Motor neuron (in vitro differentiated cells): ENCODE results near the gene SLC19A1. TPM values are rescaled to one million over a fixed set of nuclear protein-coding genes. Genes with fewer than 3 reads are reported as not detected.
A peak's percentile ranks its signal among the peaks of the same experiment; 100 is the strongest.

ENCODE experiments used
- ATAC-seq, 8 experiments: fragments of 200-7000 bp; cut with Tn5 transposase; replicated peaks in 6 of 8; 2 replicates each; pipeline ENCODE4 v1.8.0; 2021; ENCODE audit warnings: mild to moderate bottlenecking in 8 of 8, moderate library complexity in 8 of 8
- H3K27ac ChIP-seq, 2 donors: fragments of 250-450 bp; sonication (Bioruptor Pico); 2 replicates each; pipeline ENCODE4 v1.9.0; 2021; ENCODE audit warnings: antibody characterized with exemption in 2 of 2, mild to moderate bottlenecking in 2 of 2, moderate library complexity in 1 of 2
- H3K4me1 ChIP-seq, 2 donors: fragments of 250-450 bp; sonication (Bioruptor Pico); replicated peaks in 1 of 2; 2 replicates each; pipeline ENCODE4 v1.6.1; 2021; ENCODE audit warnings: antibody characterized with exemption in 2 of 2, mild to moderate bottlenecking in 2 of 2, moderate library complexity in 1 of 2
- H3K4me3 ChIP-seq, 5 donors: fragments of 250-450 bp; sonication (Bioruptor Pico); 2 replicates each; pipeline ENCODE4 v1.9.0; 2021; ENCODE audit warnings: antibody characterized with exemption in 5 of 5, mild to moderate bottlenecking in 5 of 5, moderate library complexity in 4 of 5
- WGBS, 10 experiments: fragments of 450-650 bp; shearing (Covaris generic); methylation state at CpG; one replicate each; pipeline ENCODE4 v1.0.0; 2022; 5-methylcytosine and 5-hydroxymethylcytosine counted together
- in situ Hi-C, 9 experiments: fragments of 400-800 bp; cut with MboI; loops; one replicate each; pipeline ENCODE4 v1.15.0; 2021; ENCODE audit warnings: low sequenced_read_pairs in 9 of 9, low pct_unique_long_range_greater_than_20kb in 2 of 9; ENCODE audit not compliant: unreplicated experiment in 9 of 9
- total RNA-seq, 8 experiments: library from RNA; unstranded; fragments of 300-600 nt; gene quantifications; 2 replicates each; pipeline versions ENCODE4 v1.2.3 to v1.2.4, GENCODE V29; 2022

Gene SLC19A1
- total RNA-seq, 8 experiments from 2014 or later = 4.0 to 40.5 (median 8.2) TPM

- in situ Hi-C loops = no loop called here
- WGBS, 10 experiments = 96 to 100% (median 100%) methylated on average over 1 to 3 of the region's 5 CpGs; no CpG with 5 or more reads in 7 of the 10 experiments
- ATAC-seq = no peak
- Histone ChIP-seq H3K4me1 (peaks cover under 1 to 2% of the 10 kb centered on the region in 2 donors), H3K27ac (no peak overlapping the region), H3K4me3 (no peak overlapping the region)
Observed at GRCh38 chr21:45464309-45464708, 77.9 kb downstream of the SLC19A1 start.

DNA sequence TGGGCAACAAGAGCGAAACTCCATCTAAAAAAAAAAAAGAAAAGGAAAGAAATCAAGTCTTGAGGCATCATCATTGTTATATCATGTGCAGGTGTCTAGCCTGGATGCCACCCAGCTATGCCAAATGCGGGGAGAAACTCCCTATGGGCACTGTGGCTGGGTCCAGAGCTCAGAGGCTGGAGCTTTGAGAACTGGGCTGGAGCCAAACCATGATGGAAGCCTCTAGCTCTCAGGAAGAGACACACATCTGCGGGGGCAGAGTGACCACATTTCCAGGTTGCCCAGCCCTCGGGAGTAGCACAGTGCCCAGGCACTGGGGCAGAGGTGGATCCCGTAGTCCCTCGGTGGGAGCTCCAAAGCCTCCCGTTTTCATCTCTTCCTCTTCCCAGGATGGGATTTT is 78.4 kb downstream of the SLC19A1 start:
- Histone ChIP-seq H3K4me3 (no peak overlapping the region), H3K4me1 (peaks cover 0 to 2% of the 10 kb centered on the region in 2 donors), H3K27ac (no peak overlapping the region)
- no peak for ATAC-seq
- WGBS, 10 experiments = 0 to 100% (median 82%) methylated on average over 1 to 3 of the region's 7 CpGs; no CpG with 5 or more reads in 3 of the 10 experiments
- in situ Hi-C loops = no loop called here

DNA sequence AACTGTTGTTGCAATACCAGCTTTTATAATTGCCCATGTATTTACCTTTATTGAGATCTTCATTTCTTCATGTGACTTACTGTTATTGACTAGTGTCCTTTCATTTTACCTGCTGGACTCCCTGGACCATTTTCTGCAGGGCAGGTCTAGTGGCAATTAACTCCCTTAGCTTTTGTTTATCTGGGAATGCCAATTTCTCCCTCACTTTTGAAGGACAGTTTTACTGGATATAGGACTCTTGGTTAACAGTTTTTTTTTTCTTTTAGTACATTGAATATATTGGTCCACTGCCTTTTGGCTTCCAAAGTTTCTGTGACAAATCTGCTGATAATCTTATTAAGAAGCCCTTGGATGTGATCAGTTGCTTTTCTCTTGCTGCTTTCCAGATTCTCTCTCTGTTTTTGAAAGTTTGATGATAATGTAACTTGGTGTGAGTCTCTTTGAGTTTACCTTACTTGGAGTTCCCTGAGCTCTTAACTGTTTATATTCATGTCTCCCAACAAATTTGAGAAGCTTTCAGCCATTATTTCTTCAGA is 80.4 kb downstream of the SLC19A1 start:
- H3K4me3 ChIP-seq = no peak overlapping the region
- H3K27ac ChIP-seq = no peak overlapping the region
- in situ Hi-C loops = no loop called here
- no peak for ATAC-seq
- H3K4me1 ChIP-seq = peaks cover 0 to under 1% of the 10 kb centered on the region in 2 donors

- Histone ChIP-seq H3K4me3 (no peak overlapping the region), H3K27ac (no peak overlapping the region), H3K4me1 (no peaks in the 10 kb centered on the region)
- in situ Hi-C loops = no loop called here
- ATAC-seq = no peak
- 0 to 100% (median 98%) methylated on average over 1 to 4 of the region's 5 CpGs; no CpG with 5 or more reads in 2 of the 10 experiments for WGBS, 10 experiments
Observed at GRCh38 chr21:45461369-45461750, 80.9 kb downstream of the SLC19A1 start.

GRCh38 chr21:45460611-45461368 is 81.5 kb downstream of the SLC19A1 start:
- 33 to 98% (median 92%) methylated on average over 2 to 9 of the region's 9 CpGs; no CpG with 5 or more reads in 1 of the 10 experiments for WGBS, 10 experiments
- peak in 1 of 8 experiments; percentile 52 for ATAC-seq
- no peaks in the 10 kb centered on the region for H3K4me1 ChIP-seq
- in situ Hi-C loops = no loop called here
- no peak overlapping the region for H3K4me3 ChIP-seq
- H3K27ac ChIP-seq = no peak overlapping the region

DNA sequence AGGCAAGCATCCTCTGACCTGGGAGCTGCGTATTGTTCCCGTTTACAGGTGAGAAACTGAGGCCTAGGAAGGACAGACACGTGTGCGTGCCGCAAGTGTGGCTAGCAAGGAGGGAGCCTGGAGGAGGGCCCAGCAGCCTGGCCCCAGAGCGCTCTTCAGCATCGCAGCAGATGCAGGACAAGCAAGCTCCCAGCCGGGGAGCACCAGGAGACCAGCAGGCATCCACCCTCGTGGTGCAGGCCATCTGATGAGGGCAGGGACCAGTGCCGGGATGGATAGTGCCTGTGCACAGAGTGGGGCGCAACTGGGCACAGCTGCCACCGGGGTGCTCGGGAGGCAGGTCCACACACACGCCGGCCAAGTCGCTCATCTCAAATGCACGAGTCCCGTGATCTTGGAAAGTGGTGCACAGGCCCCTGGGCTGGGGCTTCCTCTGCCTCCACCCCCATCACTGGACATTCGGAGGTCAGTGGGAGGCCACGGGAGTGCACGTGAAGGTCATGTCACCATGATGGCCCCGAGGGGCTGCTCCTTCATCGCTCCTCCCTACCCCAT is 82.2 kb downstream of the SLC19A1 start:
- Histone ChIP-seq H3K4me3 (no peak overlapping the region), H3K4me1 (no peaks in the 10 kb centered on the region), H3K27ac (no peak overlapping the region)
- 85 to 100% (median 97%) methylated on average over 1 to 11 of the region's 23 CpGs; no CpG with 5 or more reads in 6 of the 10 experiments for WGBS, 10 experiments
- no peak for ATAC-seq
- in situ Hi-C loops = no loop called here

- in situ Hi-C loops = no loop called here
- 50 to 80% (median 70%) methylated on average over 1 to 2 of the region's 23 CpGs; no CpG with 5 or more reads in 7 of the 10 experiments for WGBS, 10 experiments
- H3K27ac ChIP-seq = no peak overlapping the region
- no peaks in the 10 kb centered on the region for H3K4me1 ChIP-seq
- H3K4me3 ChIP-seq = no peak overlapping the region
- peak in 1 of 8 experiments; percentile 18 for ATAC-seq
Observed at GRCh38 chr21:45459171-45460010, 82.8 kb downstream of the SLC19A1 start.

- WGBS, 10 experiments = 78 to 100% (median 80%) methylated on average over 3 to 7 of the region's 30 CpGs; no CpG with 5 or more reads in 7 of the 10 experiments
- H3K27ac ChIP-seq = no peak overlapping the region
- no peaks in the 10 kb centered on the region for H3K4me1 ChIP-seq
- H3K4me3 ChIP-seq = no peak overlapping the region
- in situ Hi-C loops = no loop called here
- ATAC-seq = peak in 1 of 8 experiments; percentile 8
Observed at GRCh38 chr21:45458281-45459170, 83.7 kb downstream of the SLC19A1 start.

- Histone ChIP-seq H3K4me3 (no peak overlapping the region), H3K27ac (no peak overlapping the region), H3K4me1 (no peaks in the 10 kb centered on the region)
- ATAC-seq = no peak
- in situ Hi-C loops = no loop called here
- 89% methylated on average over 3 of the region's 9 CpGs; no CpG with 5 or more reads in 9 of the 10 experiments for WGBS, 10 experiments
Observed at GRCh38 chr21:45457832-45458172, 84.4 kb downstream of the SLC19A1 start.

GRCh38 chr21:45457161-45457831 is 84.9 kb downstream of the SLC19A1 start:
- H3K27ac ChIP-seq = no peak overlapping the region
- in situ Hi-C loops = no loop called here
- ATAC-seq = no peak
- H3K4me3 ChIP-seq = no peak overlapping the region
- 83 to 100% (median 98%) methylated on average over 1 to 9 of the region's 25 CpGs; no CpG with 5 or more reads in 6 of the 10 experiments for WGBS, 10 experiments
- no peaks in the 10 kb centered on the region for H3K4me1 ChIP-seq

DNA sequence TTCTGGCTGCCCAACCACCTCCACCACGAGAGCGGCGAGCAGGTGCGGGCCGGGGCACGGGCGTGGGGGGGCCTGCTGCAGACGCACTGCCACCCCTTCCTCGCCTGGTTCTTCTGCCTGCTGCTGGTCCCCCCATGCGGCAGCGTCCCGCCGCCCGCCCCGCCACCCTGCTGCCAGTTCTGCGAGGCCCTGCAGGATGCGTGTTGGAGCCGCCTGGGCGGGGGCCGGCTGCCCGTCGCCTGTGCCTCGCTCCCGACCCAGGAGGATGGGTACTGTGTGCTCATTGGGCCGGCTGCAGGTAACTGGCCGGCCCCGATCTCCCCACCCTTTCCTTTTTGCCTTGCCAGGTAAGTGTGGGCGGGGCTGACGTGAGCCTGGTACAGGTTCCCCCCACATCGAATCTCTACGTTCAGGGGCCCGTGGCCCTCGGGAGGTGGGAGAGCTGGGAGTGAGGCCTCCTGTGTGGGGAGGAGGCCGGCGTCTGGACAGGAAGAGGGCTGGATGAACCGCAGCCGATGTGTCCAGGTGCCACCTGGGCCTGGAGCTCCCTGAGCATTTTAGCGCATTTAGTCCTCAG is 85.6 kb downstream of the SLC19A1 start:
- ATAC-seq = no peak
- peaks cover 0 to 3% of the 10 kb centered on the region in 2 donors for H3K4me1 ChIP-seq
- no peak overlapping the region for H3K4me3 ChIP-seq
- in situ Hi-C loops = no loop called here
- 93% methylated on average over 5 of the region's 38 CpGs; no CpG with 5 or more reads in 9 of the 10 experiments for WGBS, 10 experiments
- no peak overlapping the region for H3K27ac ChIP-seq
